Peyer's patch (tissue), 4 donors: ENCODE results near the gene CHID1.

ENCODE experiments used
- CTCF ChIP-seq, 6 experiments: fragments of 450-650 bp in 4 of 6; fragments of 200-600 bp in 2 of 6; sonication (generic) in 1 of 6; IDR thresholded peaks; one replicate each; pipeline ENCODE4 v1.5.1; 2017 to 2019; ENCODE audit warnings: antibody characterized with exemption in 6 of 6, mild to moderate bottlenecking in 3 of 6, moderate library complexity in 1 of 6
- POLR2A ChIP-seq, 2 donors: fragments of 450-650 bp; IDR thresholded peaks; one replicate each; pipeline ENCODE4 v1.5.1; 2017; ENCODE audit warnings: antibody characterized with exemption in 2 of 2, mild to moderate bottlenecking in 2 of 2, moderate library complexity in 2 of 2

- TF ChIP-seq CTCF (IDR thresholded peaks at IDR 0.05) (no peak), POLR2A (IDR thresholded peaks at IDR 0.05) (no peak)
These were observed 15.8 kb upstream of the CHID1 start for GRCh38 chr11:926341-926916.
